Smooth muscle cell (in vitro differentiated cells): ENCODE measurements around the gene FAM221A. TPM values are rescaled to one million over a fixed set of nuclear protein-coding genes. Genes with fewer than 3 reads are reported as not detected.

Experiments used
- DNase-seq: peaks from one replicate; lab custom pipeline; 2025; ENCODE audit not compliant: unreplicated experiment; lab: John Stamatoyannopoulos, UW
- H2AFZ ChIP-seq: fragments of 200-600 bp; sonication (generic); 2 replicates; pipeline ENCODE4 v1.6.0; 2016; ENCODE audit warnings: antibody characterized with exemption, low read depth, mild to moderate bottlenecking
- H3F3A ChIP-seq: fragments of 200-600 bp; sonication (generic); 2 replicates; pipeline ENCODE4 v1.6.0; 2017; ENCODE audit warnings: antibody characterized with exemption, low read depth
- H3K27ac ChIP-seq: fragments of 200-600 bp; sonication (generic); 2 replicates; pipeline ENCODE4 v1.5.1; 2016; ENCODE audit warnings: low read depth, mild to moderate bottlenecking
- H3K27me3 ChIP-seq: fragments of 200-600 bp; sonication (generic); 2 replicates; pipeline ENCODE4 v1.6.1; 2016; ENCODE audit warnings: low read depth, mild to moderate bottlenecking
- H3K36me3 ChIP-seq: fragments of 200-600 bp; sonication (generic); 2 replicates; pipeline ENCODE4 v1.5.1; 2016; ENCODE audit warnings: low read depth
- H3K4me1 ChIP-seq: fragments of 200-600 bp; sonication (generic); 2 replicates; pipeline ENCODE4 v1.5.1; 2016; ENCODE audit warnings: low read depth
- H3K4me2 ChIP-seq: fragments of 200-600 bp; sonication (generic); 2 replicates; pipeline ENCODE4 v1.6.0; 2016; ENCODE audit warnings: mild to moderate bottlenecking
- H3K4me3 ChIP-seq: fragments of 200-600 bp; sonication (generic); 2 replicates; pipeline ENCODE4 v1.5.1; 2016; ENCODE audit warnings: mild to moderate bottlenecking
- H3K79me2 ChIP-seq: fragments of 200-600 bp; sonication (generic); 2 replicates; pipeline ENCODE4 v1.6.0; 2016; ENCODE audit warnings: low read depth, mild to moderate bottlenecking
- H3K9ac ChIP-seq: fragments of 200-600 bp; sonication (generic); 2 replicates; pipeline ENCODE4 v1.6.0; 2016; ENCODE audit warnings: low read depth
- H3K9me3 ChIP-seq: fragments of 200-600 bp; sonication (generic); replicated peaks from 2 replicates; pipeline ENCODE4 v1.5.1; 2016; ENCODE audit warnings: low read depth
- H4K20me1 ChIP-seq: fragments of 200-600 bp; sonication (generic); 2 replicates; pipeline ENCODE4 v1.6.0; 2016; ENCODE audit warnings: low read depth
- CTCF ChIP-seq: fragments of 200-600 bp; sonication (generic); IDR thresholded peaks from 2 replicates; pipeline ENCODE4 v1.5.1; 2017; ENCODE audit warnings: borderline replicate concordance, mild to moderate bottlenecking, antibody characterized with exemption; ENCODE audit not compliant: insufficient read depth, poor library complexity, severe bottlenecking
- WGBS: methylation state at CpG from one replicate; pipeline ENCODE4 v1.1.7; 2016; ENCODE audit warnings: low lambda C conversion rate; 5-methylcytosine and 5-hydroxymethylcytosine counted together
- polyA plus RNA-seq: library from polyadenylated mRNA; unstranded; fragments of >200 nt; fragmentation: Nextera tagmentation; extraction: Ambion mirVana; gene quantifications from 2 replicates; pipeline ENCODE4 v1.2.1, GENCODE V29; 2016
- total RNA-seq: library from RNA; depleted of rRNA; stranded (reverse); fragments of >200 nt; gene quantifications from 2 replicates; pipeline ENCODE4 v1.2.3, GENCODE V29; 2014

The FAM221A gene
- total and polyA plus RNA-seq, 2 experiments from 2014 or later: 0.78 to 3.0 TPM

DNA sequence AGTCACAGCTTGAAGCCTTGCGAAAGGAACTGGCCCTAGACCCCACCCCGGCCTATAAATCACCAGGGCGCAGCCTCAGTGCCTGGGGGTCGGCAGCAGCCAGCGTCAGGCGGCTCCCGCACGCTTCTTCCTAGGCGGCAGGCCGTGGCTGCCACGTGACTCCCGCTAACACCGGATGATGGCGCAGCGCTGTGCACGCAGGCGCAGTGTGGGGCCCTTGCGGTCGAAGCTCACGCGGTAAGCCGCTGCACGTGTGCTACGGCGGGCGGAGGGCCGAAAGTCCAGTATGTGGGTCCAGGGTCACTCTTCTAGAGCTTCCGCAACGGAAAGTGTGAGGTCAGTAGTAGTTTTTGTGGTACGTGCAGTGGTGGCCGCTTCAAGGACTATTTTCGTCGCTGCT, 30.0 kb downstream of the FAM221A start, which contains the start of gene STK31:
Gene STK31 (plus strand): TSS at position 220 of the 400 bp plus-strand sequence. CDS start 67 bp downstream, at position 287.
- Histone ChIP-seq H3K79me2 (no peaks in the 10 kb centered on the region), H3F3A (no peaks in the 10 kb centered on the region), H2AFZ (no peak within 1 kb of the TSS), H4K20me1 (no peaks in the 10 kb centered on the region), H3K4me3 (no peak within 1 kb of the TSS), H3K4me2 (no peak within 1 kb of the TSS), H3K27me3 (no peaks in the 10 kb centered on the region), H3K36me3 (no peaks in the 10 kb centered on the region), H3K27ac (no peak within 1 kb of the TSS), H3K4me1 (peaks cover 8% of the 10 kb centered on the region), H3K9me3 (peaks cover 11% of the 10 kb centered on the region), H3K9ac (no peak within 1 kb of the TSS)
- 96% methylated on average over 33 of the region's 33 CpGs for WGBS
- TF ChIP-seq CTCF: no peak
- no peak for DNase-seq

- Histone ChIP-seq H3K9ac (no peak overlapping the region), H3K27ac (no peak overlapping the region), H3K4me2 (no peak overlapping the region), H3F3A (no peaks in the 10 kb centered on the region), H3K79me2 (no peaks in the 10 kb centered on the region), H3K27me3 (no peaks in the 10 kb centered on the region), H4K20me1 (no peaks in the 10 kb centered on the region), H3K4me1 (peaks cover 8% of the 10 kb centered on the region), H3K36me3 (no peaks in the 10 kb centered on the region), H3K4me3 (no peak overlapping the region), H2AFZ (no peak overlapping the region), H3K9me3 (no peaks in the 10 kb centered on the region)
- 58% methylated on average over 8 of the region's 8 CpGs for WGBS
- no peak for DNase-seq
- TF ChIP-seq CTCF: peak; percentile 75
Observed at GRCh38 chr7:23712368-23713284, 32.6 kb downstream of the FAM221A start.

DNA sequence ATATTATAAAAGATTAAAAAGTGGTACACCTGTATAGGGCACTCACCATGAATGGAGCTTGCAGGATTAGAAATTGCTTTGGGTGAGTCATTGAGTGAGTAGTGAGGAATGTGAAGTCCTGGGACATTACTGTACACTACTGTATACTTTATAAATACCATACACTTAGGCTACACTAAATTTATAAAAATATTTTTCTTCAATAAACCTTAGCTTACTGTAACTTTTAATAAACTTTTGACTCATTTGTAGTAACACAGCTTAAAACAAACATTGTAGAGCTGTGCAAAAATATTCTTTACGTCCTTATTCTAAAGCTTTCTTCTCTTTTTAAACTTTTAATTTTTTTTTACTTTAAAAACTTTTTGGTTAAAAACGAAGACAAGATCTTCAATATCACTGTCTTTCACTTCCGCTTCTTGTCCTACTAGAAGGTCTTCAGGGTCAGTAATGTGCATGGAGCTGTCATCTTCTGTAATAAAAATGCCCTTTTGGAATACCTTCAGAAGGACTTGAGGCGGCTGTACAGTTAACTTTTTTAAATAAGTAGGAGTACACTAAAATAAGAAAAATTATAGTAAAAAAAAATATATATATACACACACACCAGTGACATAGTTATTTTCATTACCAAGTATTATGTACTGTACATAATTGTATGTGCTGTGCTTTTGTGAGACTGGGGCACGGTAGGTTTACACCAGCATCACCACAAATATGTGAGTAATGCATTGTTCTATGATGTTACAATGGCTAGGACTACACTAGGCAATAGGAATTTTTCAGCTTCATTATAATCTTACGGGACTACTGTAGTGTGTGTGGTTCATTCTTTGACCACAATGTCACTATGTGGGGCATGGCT, 33.5 kb downstream of the FAM221A start:
- no peak overlapping the region for H3K4me3 ChIP-seq
- H3K27ac ChIP-seq: peak overlapping the region; percentile 68
- H3K4me2 ChIP-seq: peak overlapping the region; percentile 73
- no peak for TF ChIP-seq CTCF
- no peak overlapping the region for H2AFZ ChIP-seq
- no peaks in the 10 kb centered on the region for H3K27me3 ChIP-seq
- WGBS: 53% methylated on average over 6 of the region's 6 CpGs
- no peak overlapping the region for H3K9ac ChIP-seq
- H3K4me1 ChIP-seq: peaks cover 8% of the 10 kb centered on the region
- no peaks in the 10 kb centered on the region for H3K9me3 ChIP-seq
- H3K36me3 ChIP-seq: no peaks in the 10 kb centered on the region
- no peaks in the 10 kb centered on the region for H3K79me2 ChIP-seq
- no peaks in the 10 kb centered on the region for H4K20me1 ChIP-seq
- H3F3A ChIP-seq: no peaks in the 10 kb centered on the region
- no peak for DNase-seq
